ELF-1 (cell line): Measurements from ENCODE around the gene PTK7.

ENCODE experiments used
- DNase-seq: peaks from one replicate; pipeline ENCODE4 v3.0.0-alpha.2; 2016; ENCODE audit warnings: low read depth, low spot score

PTK7 gene

GRCh38 chr6:43178951-43179830 is 103.1 kb downstream of the PTK7 start:
- DNase-seq, result no peak

- no peak for DNase-seq
These were observed 103.9 kb downstream of the PTK7 start for GRCh38 chr6:43180058-43180457.

GRCh38 chr6:43180985-43181384 is 104.9 kb downstream of the PTK7 start:
- DNase-seq, result no peak

GRCh38 chr6:43181621-43181941 is 105.5 kb downstream of the PTK7 start:
- DNase-seq, result no peak

- DNase-seq, result peak; percentile 74
These were observed 106.1 kb downstream of the PTK7 start, which contains the start of gene CUL9 for GRCh38 chr6:43181942-43182860. TSS of gene CUL9 (plus strand) at chr6:43182196. CDS start at chr6:43184311, 2,115 bp downstream.

- DNase-seq, result no peak
These were observed 107.3 kb downstream of the PTK7 start for GRCh38 chr6:43183441-43183840.

GRCh38 chr6:43184268-43184985 is 108.3 kb downstream of the PTK7 start:
- no peak for DNase-seq

GRCh38 chr6:43185391-43185985 is 109.4 kb downstream of the PTK7 start:
- no peak for DNase-seq

- DNase-seq, result no peak
These were observed 109.9 kb downstream of the PTK7 start for GRCh38 chr6:43186019-43186418.

GRCh38 chr6:43186706-43187105 is 110.6 kb downstream of the PTK7 start:
- no peak for DNase-seq

- no peak for DNase-seq
These were observed 111.7 kb downstream of the PTK7 start for GRCh38 chr6:43187821-43188220.

GRCh38 chr6:43188426-43188825 is 112.3 kb downstream of the PTK7 start:
- DNase-seq, result no peak

GRCh38 chr6:43189776-43190304 is 113.7 kb downstream of the PTK7 start:
- DNase-seq, result no peak

- no peak for DNase-seq
These were observed 116.8 kb downstream of the PTK7 start for GRCh38 chr6:43192911-43193310.

GRCh38 chr6:43193929-43194328 is 117.8 kb downstream of the PTK7 start:
- peak; percentile 69 for DNase-seq

GRCh38 chr6:43196337-43196736 is 120.2 kb downstream of the PTK7 start:
- no peak for DNase-seq

GRCh38 chr6:43199912-43200311 is 123.8 kb downstream of the PTK7 start:
- DNase-seq, result no peak

- no peak for DNase-seq
These were observed 124.4 kb downstream of the PTK7 start for GRCh38 chr6:43200541-43200940.

GRCh38 chr6:43202451-43202850 is 126.3 kb downstream of the PTK7 start:
- DNase-seq, result no peak

GRCh38 chr6:43203029-43203717 is 127.1 kb downstream of the PTK7 start:
- DNase-seq, result no peak

GRCh38 chr6:43203718-43204095 is 127.6 kb downstream of the PTK7 start:
- DNase-seq, result no peak
